ENCODE results near the gene AVPR2.

The AVPR2 gene

GRCh38 chrX:153885968-153886903, 18.2 kb upstream of the AVPR2 start, which contains the start of gene L1CAM:
TSS of gene L1CAM (minus strand) at chrX:153886173. CDS start at chrX:153875836, 10,337 bp downstream.
- no peak for DNase-seq (ENCODE audit: low read depth)

GRCh38 chrX:153886915-153887314, 17.6 kb upstream of the AVPR2 start:
- no peak for DNase-seq (ENCODE audit: low read depth)

GRCh38 chrX:153887385-153887784, 17.1 kb upstream of the AVPR2 start:
- DNase-seq (ENCODE audit: low read depth), result no peak

- DNase-seq (ENCODE audit: low read depth), result no peak
These were observed 16.1 kb upstream of the AVPR2 start for GRCh38 chrX:153888344-153888743.

GRCh38 chrX:153889123-153889522, 15.3 kb upstream of the AVPR2 start:
- DNase-seq (ENCODE audit: low read depth), result no peak

- no peak for DNase-seq (ENCODE audit: low read depth)
These were observed 6.6 kb upstream of the AVPR2 start for GRCh38 chrX:153897899-153898298.

GRCh38 chrX:153900831-153901752, 3.4 kb upstream of the AVPR2 start:
- no peak for DNase-seq (ENCODE audit: low read depth)

- no peak for DNase-seq (ENCODE audit: low read depth)
These were observed 2.7 kb upstream of the AVPR2 start for GRCh38 chrX:153901753-153902140.

- DNase-seq (ENCODE audit: low read depth), result no peak
These were observed 2.1 kb upstream of the AVPR2 start for GRCh38 chrX:153902385-153902784.

- DNase-seq (ENCODE audit: low read depth), result no peak
These were observed 1.1 kb upstream of the AVPR2 start for GRCh38 chrX:153903238-153903980.

- no peak for DNase-seq (ENCODE audit: low read depth)
These were observed 1.1 kb downstream of the AVPR2 start for GRCh38 chrX:153905481-153906095.

GRCh38 chrX:153906126-153906917, 1.8 kb downstream of the AVPR2 start:
- DNase-seq (ENCODE audit: low read depth), result no peak

- no peak for DNase-seq (ENCODE audit: low read depth)
These were observed 3.0 kb downstream of the AVPR2 start for GRCh38 chrX:153907456-153907855.

- DNase-seq (ENCODE audit: low read depth), result no peak
These were observed 3.9 kb downstream of the AVPR2 start for GRCh38 chrX:153908219-153908860.

GRCh38 chrX:153909024-153909979, 4.8 kb downstream of the AVPR2 start:
- no peak for DNase-seq (ENCODE audit: low read depth)

- DNase-seq (ENCODE audit: low read depth), result no peak
These were observed 5.5 kb downstream of the AVPR2 start for GRCh38 chrX:153909980-153910360.

GRCh38 chrX:153910446-153910845, 6.0 kb downstream of the AVPR2 start:
- no peak for DNase-seq (ENCODE audit: low read depth)

- no peak for DNase-seq (ENCODE audit: low read depth)
These were observed 7.3 kb downstream of the AVPR2 start for GRCh38 chrX:153911798-153912197.

- DNase-seq (ENCODE audit: low read depth), result no peak
These were observed 8.7 kb downstream of the AVPR2 start for GRCh38 chrX:153913211-153913610.
